Keratinocyte (primary cell): ENCODE measurements around the gene ITGB5. TPM values are rescaled to one million over a fixed set of nuclear protein-coding genes. Genes with fewer than 3 reads are reported as not detected.

ENCODE experiments used
- DNase-seq: peaks from one replicate; pipeline ENCODE4 v3.0.0-alpha.2; 2011; ENCODE audit warnings: low read depth, missing footprints, low spot score
- FAIRE-seq: peaks from 2 replicates; lab custom pipeline; 2011; peaks lifted over from hg19 to GRCh38; lab: Jason Lieb, UNC
- H2AFZ ChIP-seq: 2 replicates; pipeline ENCODE4 v1.6.0; 2012; ENCODE audit warnings: low read length, control low read depth, inconsistent platforms; ENCODE audit not compliant: control insufficient read depth
- H3K27ac ChIP-seq: 2 replicates; pipeline ENCODE4 v1.5.1; 2011; ENCODE audit warnings: low read length; ENCODE audit not compliant: control insufficient read depth, insufficient read depth
- H3K27me3 ChIP-seq: 3 replicates; pipeline ENCODE4 v1.6.0; 2011; ENCODE audit warnings: low read length; ENCODE audit not compliant: control insufficient read depth, insufficient read depth; ENCODE audit errors: extremely low read depth
- H3K36me3 ChIP-seq, 2 experiments: 2 replicates in 1 of 2; 3 replicates in 1 of 2; pipeline ENCODE4 v1.5.1; 2011; ENCODE audit warnings: low read length in 2 of 2, mild to moderate bottlenecking in 1 of 2; ENCODE audit not compliant: control insufficient read depth in 2 of 2, insufficient read depth in 2 of 2; ENCODE audit errors: extremely low read depth in 1 of 2
- H3K4me1 ChIP-seq: 3 replicates; pipeline ENCODE4 v1.5.1; 2011; ENCODE audit warnings: low read length; ENCODE audit not compliant: control insufficient read depth, insufficient read depth; ENCODE audit errors: extremely low read depth
- H3K4me2 ChIP-seq: 3 replicates; pipeline ENCODE4 v1.6.0; 2011; ENCODE audit warnings: low read depth, low read length; ENCODE audit not compliant: control insufficient read depth, insufficient read depth; ENCODE audit errors: extremely low read depth
- H3K4me3 ChIP-seq, 3 experiments: fragments of 200-600 bp in 1 of 3; sonication (generic) in 1 of 3; 2 replicates in 2 of 3; 3 replicates in 1 of 3; pipeline ENCODE4 v1.5.1; 2011 to 2016; ENCODE audit warnings: low read length in 3 of 3, mild to moderate bottlenecking in 3 of 3, control low read depth in 2 of 3, inconsistent platforms in 1 of 3, low read depth in 1 of 3, mixed read lengths in 1 of 3, mixed run types in 1 of 3, moderate library complexity in 1 of 3; ENCODE audit not compliant: control insufficient read depth in 2 of 3, insufficient read depth in 2 of 3; ENCODE audit errors: extremely low read depth in 1 of 3
- H3K79me2 ChIP-seq: 2 replicates; pipeline ENCODE4 v1.6.0; 2012; ENCODE audit warnings: low read length; ENCODE audit not compliant: control insufficient read depth, insufficient read depth
- H3K9ac ChIP-seq: 3 replicates; pipeline ENCODE4 v1.6.0; 2011; ENCODE audit warnings: low read length; ENCODE audit not compliant: control insufficient read depth, insufficient read depth; ENCODE audit errors: extremely low read depth
- H3K9me1 ChIP-seq: 3 replicates; pipeline ENCODE4 v1.6.0; 2011; ENCODE audit warnings: low read length; ENCODE audit not compliant: control insufficient read depth, insufficient read depth; ENCODE audit errors: extremely low read depth
- H3K9me3 ChIP-seq: 2 replicates; pipeline ENCODE4 v1.5.1; 2012; ENCODE audit warnings: low read depth, low read length; ENCODE audit not compliant: control insufficient read depth
- H4K20me1 ChIP-seq: 3 replicates; pipeline ENCODE4 v1.6.0; 2011; ENCODE audit warnings: low read length; ENCODE audit not compliant: control insufficient read depth, insufficient read depth; ENCODE audit errors: extremely low read depth
- EZH2 ChIP-seq: IDR thresholded peaks from one replicate; pipeline ENCODE4 v1.6.1; 2012; ENCODE audit warnings: inconsistent platforms, mild to moderate bottlenecking, low read length, moderate library complexity
- dilution Hi-C: fragments of 300-500 bp; cut with MboI; formaldehyde crosslinking; loops from one replicate; pipeline ENCODE4 v1.7.0; 2020; ENCODE audit warnings: low sequenced_read_pairs; ENCODE audit not compliant: extremely low pct_ligation_motif_present
- polyA plus RNA-seq, 5 experiments: library from polyadenylated mRNA; depleted of rRNA in 3 of 5; stranded (reverse) in 3 of 5; stranded (forward) in 1 of 5; unstranded in 1 of 5; fragments of >200 nt; gene quantifications; 1 replicate in 1 of 5; 2 replicates in 3 of 5; 3 replicates in 1 of 5; pipeline versions ENCODE4 v1.2.1 to v1.2.3, GENCODE V29; 2011 to 2012; ENCODE audit warnings: missing spikeins in 2 of 5, low read depth in 1 of 5, low replicate concordance in 1 of 5
- TF ChIP-seq, protein P1 (sequence below), 3 experiments: IDR thresholded peaks in 1 of 3; conservative IDR thresholded peaks in 1 of 3; optimal IDR thresholded peaks in 1 of 3; 2 replicates in 2 of 3; 3 replicates in 1 of 3; pipeline versions ENCODE3 to v1.5.1; 2011; ENCODE audit warnings: low read length in 3 of 3, mild to moderate bottlenecking in 3 of 3, moderate library complexity in 2 of 3, control low read depth in 1 of 3, inconsistent platforms in 1 of 3; ENCODE audit not compliant: insufficient read depth in 2 of 3; ENCODE audit errors: extremely low read depth in 1 of 3

Gene ITGB5
- polyA plus RNA-seq, 1 donor (not counting 4 experiments of a cell fraction or from before 2014, with no cell fraction given): 136 TPM

DNA sequence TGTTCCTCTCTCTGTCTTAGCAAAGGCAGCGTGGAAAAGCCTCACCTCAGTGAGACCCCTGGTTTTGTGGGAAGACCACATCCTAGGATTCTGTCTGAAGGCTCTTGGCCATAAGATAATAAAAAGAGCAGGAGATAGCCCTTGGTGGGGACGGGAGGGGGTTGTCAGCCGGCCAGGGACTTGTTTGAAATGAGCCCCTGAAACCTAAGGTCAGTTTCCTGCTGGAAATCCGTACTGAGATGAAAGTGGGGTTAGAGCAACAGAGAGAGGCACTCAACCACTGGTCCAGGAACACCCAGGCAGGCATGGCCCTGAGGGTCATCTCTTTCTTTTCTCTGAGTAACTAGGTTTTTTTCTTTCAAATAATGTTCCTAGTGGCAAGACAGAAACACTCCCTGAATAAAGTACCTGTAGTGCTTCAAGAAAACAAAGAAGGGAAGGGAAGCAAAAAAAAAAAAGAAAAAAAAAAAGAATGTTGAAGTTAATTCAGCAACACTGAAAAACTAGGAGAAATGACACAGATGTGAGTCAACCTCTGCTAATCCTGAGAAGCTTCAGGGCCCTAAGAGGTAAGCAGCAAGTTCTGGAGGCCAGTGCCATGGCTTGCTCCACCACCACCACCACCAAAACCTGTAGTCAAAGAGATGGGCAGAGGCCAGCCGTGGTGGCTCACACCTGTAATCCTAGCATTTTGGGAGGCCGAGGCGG is 3.2 kb downstream of the ITGB5 start:
- no peak for TF ChIP-seq EZH2
- TF ChIP-seq, protein P1, sequence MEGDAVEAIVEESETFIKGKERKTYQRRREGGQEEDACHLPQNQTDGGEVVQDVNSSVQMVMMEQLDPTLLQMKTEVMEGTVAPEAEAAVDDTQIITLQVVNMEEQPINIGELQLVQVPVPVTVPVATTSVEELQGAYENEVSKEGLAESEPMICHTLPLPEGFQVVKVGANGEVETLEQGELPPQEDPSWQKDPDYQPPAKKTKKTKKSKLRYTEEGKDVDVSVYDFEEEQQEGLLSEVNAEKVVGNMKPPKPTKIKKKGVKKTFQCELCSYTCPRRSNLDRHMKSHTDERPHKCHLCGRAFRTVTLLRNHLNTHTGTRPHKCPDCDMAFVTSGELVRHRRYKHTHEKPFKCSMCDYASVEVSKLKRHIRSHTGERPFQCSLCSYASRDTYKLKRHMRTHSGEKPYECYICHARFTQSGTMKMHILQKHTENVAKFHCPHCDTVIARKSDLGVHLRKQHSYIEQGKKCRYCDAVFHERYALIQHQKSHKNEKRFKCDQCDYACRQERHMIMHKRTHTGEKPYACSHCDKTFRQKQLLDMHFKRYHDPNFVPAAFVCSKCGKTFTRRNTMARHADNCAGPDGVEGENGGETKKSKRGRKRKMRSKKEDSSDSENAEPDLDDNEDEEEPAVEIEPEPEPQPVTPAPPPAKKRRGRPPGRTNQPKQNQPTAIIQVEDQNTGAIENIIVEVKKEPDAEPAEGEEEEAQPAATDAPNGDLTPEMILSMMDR (optimal IDR thresholded peaks at IDR 0.05 in 1 of 3, IDR thresholded peaks at IDR 0.05 in 1 of 3, conservative IDR thresholded peaks at IDR 0.05 in 1 of 3; ENCODE audit: extremely low read depth in 1 of 3, insufficient read depth in 2 of 3, low read length in 3 of 3): no peak
- no peaks in the 10 kb centered on the region for H3K9me3 ChIP-seq
- dilution Hi-C loops: no loop called here
- peaks cover 71% of the 10 kb centered on the region for H3K4me1 ChIP-seq
- DNase-seq (no peak), FAIRE-seq (no peak)
- H3K27me3 ChIP-seq: no peaks in the 10 kb centered on the region
- H3K9ac ChIP-seq: peak overlapping the region; percentile 3
- H3K4me3 ChIP-seq: no peak overlapping the region
- H3K27ac ChIP-seq: peak overlapping the region; percentile 88
- no peak overlapping the region for H2AFZ ChIP-seq
- no peaks in the 10 kb centered on the region for H3K9me1 ChIP-seq
- H4K20me1 ChIP-seq: no peaks in the 10 kb centered on the region
- H3K4me2 ChIP-seq: peak overlapping the region; percentile 99
- peaks cover 58% of the 10 kb centered on the region for H3K79me2 ChIP-seq
- H3K36me3 ChIP-seq: peaks cover 0 to 12% of the 10 kb centered on the region in 2 experiments

DNA sequence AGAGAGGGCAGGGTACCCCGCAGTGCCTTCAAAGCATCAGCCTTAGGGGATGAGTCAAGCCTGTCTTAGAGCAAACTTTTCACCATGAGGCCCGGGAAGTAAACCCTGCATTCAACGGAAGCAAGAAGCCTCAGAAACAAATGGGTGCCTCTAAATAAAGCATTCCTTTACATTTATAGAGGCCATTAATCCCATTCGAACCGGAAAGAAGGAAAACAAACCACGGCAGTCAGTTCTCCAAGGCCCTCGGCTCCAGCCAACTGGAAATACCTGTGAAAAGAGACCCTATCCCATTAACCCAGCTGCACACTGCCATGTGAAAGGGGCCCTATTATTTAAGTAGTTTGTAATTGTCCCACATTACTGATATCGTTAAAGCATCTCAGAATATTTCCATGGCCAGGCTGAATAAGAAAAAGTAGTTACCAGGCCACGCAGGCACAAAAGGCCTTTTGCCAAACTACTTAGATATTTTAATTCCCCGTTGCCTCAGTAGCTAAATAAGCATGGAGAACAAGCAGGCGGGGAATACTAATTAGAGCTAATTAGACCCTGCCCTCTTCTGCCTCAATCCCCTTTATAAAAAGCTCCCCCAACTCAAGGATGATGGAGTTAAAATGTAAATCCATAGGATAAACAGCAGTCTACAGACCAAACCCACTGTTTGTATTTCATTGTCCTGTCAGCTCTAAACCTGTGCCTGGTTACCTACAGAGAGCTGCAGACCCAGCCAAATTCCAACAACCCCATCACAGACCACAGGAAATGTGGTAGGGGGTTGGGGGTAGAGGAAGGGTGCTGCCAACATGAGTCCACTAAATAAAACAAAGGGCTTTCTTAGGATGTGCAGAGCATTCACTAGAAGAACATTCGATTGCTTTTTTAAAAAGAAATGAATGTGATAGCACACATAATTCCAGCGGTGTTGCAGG is 4.1 kb downstream of the ITGB5 start:
- H3K4me2 ChIP-seq: peak overlapping the region; percentile 99

More for the DNA sequence above, 4.1 kb downstream of the ITGB5 start:
- dilution Hi-C loops: no loop called here
- peaks cover 58% of the 10 kb centered on the region for H3K79me2 ChIP-seq
- no peaks in the 10 kb centered on the region for H3K9me3 ChIP-seq
- no peaks in the 10 kb centered on the region for H3K9me1 ChIP-seq
- H3K36me3 ChIP-seq: peaks cover 0 to 12% of the 10 kb centered on the region in 2 experiments
- DNase-seq (no peak), FAIRE-seq (no peak)
- H3K27ac ChIP-seq: peak overlapping the region; percentile 88
- peaks cover 68% of the 10 kb centered on the region for H3K4me1 ChIP-seq
- no peaks in the 10 kb centered on the region for H4K20me1 ChIP-seq
- no peak for TF ChIP-seq EZH2
- TF ChIP-seq, protein P1 (optimal IDR thresholded peaks at IDR 0.05 in 1 of 3, IDR thresholded peaks at IDR 0.05 in 1 of 3, conservative IDR thresholded peaks at IDR 0.05 in 1 of 3; ENCODE audit: extremely low read depth in 1 of 3, insufficient read depth in 2 of 3, low read length in 3 of 3): no peak
- H3K27me3 ChIP-seq: no peaks in the 10 kb centered on the region
- no peak overlapping the region for H3K9ac ChIP-seq
- H2AFZ ChIP-seq: no peak overlapping the region
- no peak overlapping the region for H3K4me3 ChIP-seq
